ENCODE results near the gene DOK6. TPM values are rescaled to one million over a fixed set of nuclear protein-coding genes. Genes with fewer than 3 reads are reported as not detected.

Gene DOK6
- total RNA-seq, 1 donor from 2014 or later: 0.43 TPM

DNA sequence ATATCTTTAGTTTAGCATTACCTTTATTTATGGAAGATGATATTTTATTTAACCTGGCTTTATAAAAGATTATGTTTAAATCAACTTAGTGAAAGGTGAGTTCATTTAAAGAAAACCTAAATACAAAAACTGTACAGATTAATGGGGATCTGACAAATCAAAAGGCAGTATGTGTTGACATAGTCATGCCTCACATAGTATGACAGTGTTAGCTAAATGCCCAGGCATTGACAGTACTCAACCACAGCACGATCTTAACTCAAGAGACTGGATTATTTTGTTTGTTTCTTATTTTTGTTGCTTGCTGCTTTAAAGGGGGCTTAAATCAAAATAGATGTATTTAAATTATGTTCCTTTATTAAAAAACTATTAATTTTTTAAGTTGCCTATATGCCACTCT lies 7.8 kb downstream of the DOK6 start:
- no peak overlapping the region for H3K4me2 ChIP-seq
- H3K27ac Mint-ChIP-seq: no peak overlapping the region
- no peak overlapping the region for H2AFZ ChIP-seq (replicated peaks)
- H3K27me3 ChIP-seq: peaks cover 36% of the 10 kb centered on the region
- no peaks in the 10 kb centered on the region for H3K4me1 ChIP-seq
- H3K27ac ChIP-seq: no peak overlapping the region
- no peak for DNase-seq (ENCODE audit: low spot score)
- H3K4me3 ChIP-seq: no peak overlapping the region
- H3K9ac ChIP-seq: no peak overlapping the region
- no peaks in the 10 kb centered on the region for H3F3A ChIP-seq (ENCODE audit: low read depth)
- TF ChIP-seq EZH2phosphoT487 (IDR thresholded peaks at IDR 0.05) (no peak), CTCF (IDR thresholded peaks at IDR 0.05) (no peak), EZH2 (IDR thresholded peaks at IDR 0.05) (no peak)
- no peak overlapping the region for H3K4me3 Mint-ChIP-seq
- H3K9me3 ChIP-seq (ENCODE audit: low read depth): no peaks in the 10 kb centered on the region
- no peaks in the 10 kb centered on the region for H3K36me3 ChIP-seq
- H3K79me2 ChIP-seq (ENCODE audit: low read depth): no peaks in the 10 kb centered on the region
- H3K36me3 Mint-ChIP-seq: peaks cover 4% of the 10 kb centered on the region
- no peaks in the 10 kb centered on the region for H4K20me1 ChIP-seq (ENCODE audit: low read depth)
- H3K4me1 Mint-ChIP-seq: no peaks in the 10 kb centered on the region
- no peaks in the 10 kb centered on the region for H3K27me3 Mint-ChIP-seq (ENCODE audit: insufficient read depth, low read depth)
- H3K9me3 Mint-ChIP-seq: peaks cover 2% of the 10 kb centered on the region

- Mint-ChIP-seq H3K27ac (no peak overlapping the region), H3K4me1 (no peaks in the 10 kb centered on the region), H3K9me3 (peaks cover 2% of the 10 kb centered on the region), H3K36me3 (peaks cover 4% of the 10 kb centered on the region), H3K4me3 (no peak overlapping the region), H3K27me3 (ENCODE audit: insufficient read depth, low read depth) (no peaks in the 10 kb centered on the region)
- Histone ChIP-seq H3K4me3 (no peak overlapping the region), H3F3A (ENCODE audit: low read depth) (no peaks in the 10 kb centered on the region), H3K79me2 (ENCODE audit: low read depth) (no peaks in the 10 kb centered on the region), H3K4me1 (no peaks in the 10 kb centered on the region), H2AFZ (replicated peaks) (no peak overlapping the region), H3K9ac (no peak overlapping the region), H3K36me3 (no peaks in the 10 kb centered on the region), H3K27me3 (peaks cover 9% of the 10 kb centered on the region), H4K20me1 (ENCODE audit: low read depth) (no peaks in the 10 kb centered on the region), H3K27ac (no peak overlapping the region), H3K9me3 (ENCODE audit: low read depth) (no peaks in the 10 kb centered on the region), H3K4me2 (no peak overlapping the region)
- no peak for DNase-seq (ENCODE audit: low spot score)
- no peak for TF ChIP-seq CTCF (IDR thresholded peaks at IDR 0.05)
- TF ChIP-seq EZH2phosphoT487 (IDR thresholded peaks at IDR 0.05): no peak
- no peak for TF ChIP-seq EZH2 (IDR thresholded peaks at IDR 0.05)
Measured at GRCh38 chr18:69411199-69411598, 10.5 kb downstream of the DOK6 start.

DNA sequence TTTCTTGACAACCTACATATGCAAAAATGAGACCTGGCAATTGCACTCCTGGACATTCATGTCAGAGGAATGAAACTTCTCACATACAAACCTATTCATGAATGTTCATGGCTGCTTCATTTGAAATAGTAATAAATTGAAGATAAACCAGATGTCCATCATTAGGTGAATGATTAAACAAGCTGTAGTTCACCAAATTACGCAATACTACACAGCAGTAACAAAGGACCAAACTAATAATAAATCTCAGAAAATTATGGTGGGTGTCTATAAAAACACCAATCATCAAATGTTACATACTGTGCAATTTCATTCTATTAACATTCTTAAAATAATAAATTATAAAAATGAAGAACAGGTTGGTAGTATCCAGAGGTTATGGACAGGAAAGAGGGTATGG lies 13.5 kb downstream of the DOK6 start:
- Mint-ChIP-seq H3K36me3 (no peaks in the 10 kb centered on the region), H3K27me3 (ENCODE audit: insufficient read depth, low read depth) (no peaks in the 10 kb centered on the region), H3K4me3 (no peak overlapping the region), H3K9me3 (peaks cover 2% of the 10 kb centered on the region), H3K4me1 (no peaks in the 10 kb centered on the region), H3K27ac (no peak overlapping the region)
- Histone ChIP-seq H3K79me2 (ENCODE audit: low read depth) (no peaks in the 10 kb centered on the region), H3K27ac (no peak overlapping the region), H3F3A (ENCODE audit: low read depth) (no peaks in the 10 kb centered on the region), H3K36me3 (no peaks in the 10 kb centered on the region), H2AFZ (replicated peaks) (no peak overlapping the region), H3K9me3 (ENCODE audit: low read depth) (no peaks in the 10 kb centered on the region), H3K4me3 (no peak overlapping the region), H3K4me1 (no peaks in the 10 kb centered on the region), H3K4me2 (no peak overlapping the region), H4K20me1 (ENCODE audit: low read depth) (no peaks in the 10 kb centered on the region), H3K27me3 (no peaks in the 10 kb centered on the region), H3K9ac (no peak overlapping the region)
- no peak for DNase-seq (ENCODE audit: low spot score)
- no peak for TF ChIP-seq EZH2 (IDR thresholded peaks at IDR 0.05)
- TF ChIP-seq EZH2phosphoT487 (IDR thresholded peaks at IDR 0.05): no peak
- TF ChIP-seq CTCF (IDR thresholded peaks at IDR 0.05): no peak
